Osteoblast (primary cell): ENCODE measurements around the gene C4B. TPM values are rescaled to one million over a fixed set of nuclear protein-coding genes. Genes with fewer than 3 reads are reported as not detected.
"Not testable (repeated sequence)": the region's sequence is repeated elsewhere in the genome, so short reads cannot be mapped to it uniquely, and the experiment has no call there.

ENCODE experiments used
- DNase-seq: peaks from one replicate; pipeline ENCODE4 v3.0.0; 2011; ENCODE audit warnings: low spot score, mixed read lengths; ENCODE audit not compliant: insufficient read length; ENCODE audit errors: missing footprints
- H2AFZ ChIP-seq: 2 replicates; pipeline ENCODE4 v1.6.0; 2011; ENCODE audit warnings: mild to moderate bottlenecking, low read length
- H3K27ac ChIP-seq: 2 replicates; pipeline ENCODE4 v1.5.1; 2011; ENCODE audit warnings: mild to moderate bottlenecking, low read depth, low read length, moderate library complexity
- H3K27me3 ChIP-seq: 2 replicates; pipeline ENCODE4 v1.6.0; 2012; ENCODE audit warnings: mild to moderate bottlenecking, control low read depth, inconsistent platforms, low read length, moderate library complexity; ENCODE audit not compliant: insufficient read depth
- H3K36me3 ChIP-seq: 2 replicates; pipeline ENCODE4 v1.5.1; 2011; ENCODE audit warnings: mild to moderate bottlenecking, low read length, control low read depth, moderate library complexity; ENCODE audit not compliant: insufficient read depth
- H3K4me1 ChIP-seq: 2 replicates; pipeline ENCODE4 v1.5.1; 2011; ENCODE audit warnings: mild to moderate bottlenecking, low read length, control low read depth, moderate library complexity; ENCODE audit not compliant: insufficient read depth
- H3K4me2 ChIP-seq: 2 replicates; pipeline ENCODE4 v1.6.0; 2011; ENCODE audit warnings: mild to moderate bottlenecking, low read length; ENCODE audit not compliant: insufficient read depth
- H3K4me3 ChIP-seq: fragments of 200-600 bp; sonication (generic); 3 replicates; pipeline ENCODE4 v1.5.1; 2012; ENCODE audit warnings: mild to moderate bottlenecking, low read length, inconsistent platforms; ENCODE audit not compliant: insufficient read depth
- H3K79me2 ChIP-seq: 2 replicates; pipeline ENCODE4 v1.6.0; 2012; ENCODE audit warnings: mild to moderate bottlenecking, low read length, control low read depth, inconsistent platforms; ENCODE audit not compliant: insufficient read depth
- H3K9me3 ChIP-seq: 2 replicates; pipeline ENCODE4 v1.5.1; 2011; ENCODE audit warnings: low read depth, low read length, control low read depth
- H4K20me1 ChIP-seq: 2 replicates; pipeline ENCODE4 v1.6.0; 2012; ENCODE audit warnings: mild to moderate bottlenecking, low read length, control low read depth; ENCODE audit not compliant: insufficient read depth
- total RNA-seq: library from RNA; depleted of rRNA; stranded (reverse); fragments of >200 nt; gene quantifications from 2 replicates; pipeline ENCODE4 v1.2.3, GENCODE V29; 2012

Gene C4B
- total RNA-seq, 1 donor, result 6.5 TPM

- not testable (repeated sequence) for H3K27ac ChIP-seq, DNase-seq, H3K4me3 ChIP-seq, H3K79me2 ChIP-seq, H4K20me1 ChIP-seq, H3K4me1 ChIP-seq, H3K27me3 ChIP-seq, H3K36me3 ChIP-seq, H3K9me3 ChIP-seq, H2AFZ ChIP-seq, H3K4me2 ChIP-seq
These were observed 23.3 kb downstream of the C4B start, which contains the start of gene CYP21A2 for GRCh38 chr6:32037598-32038524. TSS of gene CYP21A2 (plus strand) at chr6:32038415. CDS start at chr6:32038423, 8 bp downstream.

GRCh38 chr6:32038878-32039277 is 24.3 kb downstream of the C4B start:
- H3K4me3 ChIP-seq, H3K4me2 ChIP-seq, H3K79me2 ChIP-seq, H3K9me3 ChIP-seq, H4K20me1 ChIP-seq, H3K4me1 ChIP-seq, H3K36me3 ChIP-seq, H2AFZ ChIP-seq, DNase-seq, H3K27me3 ChIP-seq, H3K27ac ChIP-seq: not testable (repeated sequence)

DNA sequence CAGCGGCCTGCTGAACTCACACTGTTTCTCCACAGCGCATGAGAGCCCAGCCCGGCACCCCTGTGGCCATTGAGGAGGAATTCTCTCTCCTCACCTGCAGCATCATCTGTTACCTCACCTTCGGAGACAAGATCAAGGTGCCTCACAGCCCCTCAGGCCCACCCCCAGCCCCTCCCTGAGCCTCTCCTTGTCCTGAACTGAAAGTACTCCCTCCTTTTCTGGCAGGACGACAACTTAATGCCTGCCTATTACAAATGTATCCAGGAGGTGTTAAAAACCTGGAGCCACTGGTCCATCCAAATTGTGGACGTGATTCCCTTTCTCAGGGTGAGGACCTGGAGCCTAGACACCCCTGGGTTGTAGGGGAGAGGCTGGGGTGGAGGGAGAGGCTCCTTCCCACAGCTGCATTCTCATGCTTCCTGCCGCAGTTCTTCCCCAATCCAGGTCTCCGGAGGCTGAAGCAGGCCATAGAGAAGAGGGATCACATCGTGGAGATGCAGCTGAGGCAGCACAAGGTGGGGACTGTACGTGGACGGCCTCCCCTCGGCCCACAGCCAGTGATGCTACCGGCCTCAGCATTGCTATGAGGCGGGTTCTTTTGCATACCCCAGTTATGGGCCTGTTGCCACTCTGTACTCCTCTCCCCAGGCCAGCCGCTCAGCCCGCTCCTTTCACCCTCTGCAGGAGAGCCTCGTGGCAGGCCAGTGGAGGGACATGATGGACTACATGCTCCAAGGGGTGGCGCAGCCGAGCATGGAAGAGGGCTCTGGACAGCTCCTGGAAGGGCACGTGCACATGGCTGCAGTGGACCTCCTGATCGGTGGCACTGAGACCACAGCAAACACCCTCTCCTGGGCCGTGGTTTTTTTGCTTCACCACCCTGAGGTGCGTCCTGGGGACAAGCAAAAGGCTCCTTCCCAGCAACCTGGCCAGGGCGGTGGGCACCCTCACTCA is 25.0 kb downstream of the C4B start:
- H3K27me3 ChIP-seq, H3K27ac ChIP-seq, DNase-seq, H4K20me1 ChIP-seq, H3K79me2 ChIP-seq, H3K36me3 ChIP-seq, H3K4me3 ChIP-seq, H3K4me1 ChIP-seq, H2AFZ ChIP-seq, H3K9me3 ChIP-seq, H3K4me2 ChIP-seq: not testable (repeated sequence)

DNA sequence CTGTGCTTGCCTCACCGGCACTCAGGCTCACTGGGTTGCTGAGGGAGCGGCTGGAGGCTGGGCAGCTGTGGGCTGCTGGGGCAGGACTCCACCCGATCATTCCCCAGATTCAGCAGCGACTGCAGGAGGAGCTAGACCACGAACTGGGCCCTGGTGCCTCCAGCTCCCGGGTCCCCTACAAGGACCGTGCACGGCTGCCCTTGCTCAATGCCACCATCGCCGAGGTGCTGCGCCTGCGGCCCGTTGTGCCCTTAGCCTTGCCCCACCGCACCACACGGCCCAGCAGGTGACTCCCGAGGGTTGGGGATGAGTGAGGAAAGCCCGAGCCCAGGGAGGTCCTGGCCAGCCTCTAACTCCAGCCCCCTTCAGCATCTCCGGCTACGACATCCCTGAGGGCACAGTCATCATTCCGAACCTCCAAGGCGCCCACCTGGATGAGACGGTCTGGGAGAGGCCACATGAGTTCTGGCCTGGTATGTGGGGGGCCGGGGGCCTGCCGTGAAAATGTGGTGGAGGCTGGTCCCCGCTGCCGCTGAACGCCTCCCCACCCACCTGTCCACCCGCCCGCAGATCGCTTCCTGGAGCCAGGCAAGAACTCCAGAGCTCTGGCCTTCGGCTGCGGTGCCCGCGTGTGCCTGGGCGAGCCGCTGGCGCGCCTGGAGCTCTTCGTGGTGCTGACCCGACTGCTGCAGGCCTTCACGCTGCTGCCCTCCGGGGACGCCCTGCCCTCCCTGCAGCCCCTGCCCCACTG is 25.9 kb downstream of the C4B start:
- not testable (repeated sequence) for H3K27ac ChIP-seq, H3K4me1 ChIP-seq, H2AFZ ChIP-seq, H3K4me3 ChIP-seq, H4K20me1 ChIP-seq, H3K36me3 ChIP-seq, H3K9me3 ChIP-seq, DNase-seq, H3K4me2 ChIP-seq, H3K79me2 ChIP-seq, H3K27me3 ChIP-seq

DNA sequence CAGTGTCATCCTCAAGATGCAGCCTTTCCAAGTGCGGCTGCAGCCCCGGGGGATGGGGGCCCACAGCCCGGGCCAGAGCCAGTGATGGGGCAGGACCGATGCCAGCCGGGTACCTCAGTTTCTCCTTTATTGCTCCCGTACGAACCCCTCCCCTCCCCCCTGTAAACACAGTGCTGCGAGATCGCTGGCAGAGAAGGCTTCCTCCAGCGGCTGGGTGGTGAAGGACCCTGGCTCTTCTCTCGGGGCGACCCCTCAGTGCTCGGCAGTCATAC is 26.4 kb downstream of the C4B start:
- not testable (repeated sequence) for H3K4me3 ChIP-seq, H3K27ac ChIP-seq, H3K27me3 ChIP-seq, DNase-seq, H2AFZ ChIP-seq, H4K20me1 ChIP-seq, H3K4me2 ChIP-seq, H3K79me2 ChIP-seq, H3K36me3 ChIP-seq, H3K9me3 ChIP-seq, H3K4me1 ChIP-seq

DNA sequence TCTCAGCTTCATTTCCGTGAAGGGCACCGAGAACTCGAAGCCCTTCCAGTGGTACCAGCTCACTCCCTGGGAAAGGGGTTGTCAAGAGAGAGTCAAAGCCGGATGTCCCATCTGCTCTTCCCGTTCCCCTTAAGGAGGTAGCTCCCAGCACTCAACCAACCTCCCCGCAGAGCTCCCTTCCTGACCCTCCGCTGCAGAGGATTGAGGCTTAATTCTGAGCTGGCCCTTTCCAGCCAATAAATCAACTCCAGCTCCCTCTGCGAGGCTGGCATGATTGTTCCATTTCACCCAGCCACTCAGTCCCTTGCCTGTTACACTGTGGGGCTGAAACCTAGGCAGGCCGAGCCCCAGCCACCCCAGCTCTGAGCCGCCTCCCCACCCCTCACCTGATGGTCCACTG is 26.8 kb downstream of the C4B start:
- H3K27ac ChIP-seq, H2AFZ ChIP-seq, DNase-seq, H3K4me2 ChIP-seq, H3K4me1 ChIP-seq, H3K27me3 ChIP-seq, H3K4me3 ChIP-seq, H3K79me2 ChIP-seq, H3K36me3 ChIP-seq, H4K20me1 ChIP-seq, H3K9me3 ChIP-seq: not testable (repeated sequence)

GRCh38 chr6:32042276-32042675 is 27.7 kb downstream of the C4B start:
- not testable (repeated sequence) for H2AFZ ChIP-seq, H3K36me3 ChIP-seq, H4K20me1 ChIP-seq, H3K27ac ChIP-seq, DNase-seq, H3K9me3 ChIP-seq, H3K4me1 ChIP-seq, H3K27me3 ChIP-seq, H3K4me3 ChIP-seq, H3K4me2 ChIP-seq, H3K79me2 ChIP-seq

DNA sequence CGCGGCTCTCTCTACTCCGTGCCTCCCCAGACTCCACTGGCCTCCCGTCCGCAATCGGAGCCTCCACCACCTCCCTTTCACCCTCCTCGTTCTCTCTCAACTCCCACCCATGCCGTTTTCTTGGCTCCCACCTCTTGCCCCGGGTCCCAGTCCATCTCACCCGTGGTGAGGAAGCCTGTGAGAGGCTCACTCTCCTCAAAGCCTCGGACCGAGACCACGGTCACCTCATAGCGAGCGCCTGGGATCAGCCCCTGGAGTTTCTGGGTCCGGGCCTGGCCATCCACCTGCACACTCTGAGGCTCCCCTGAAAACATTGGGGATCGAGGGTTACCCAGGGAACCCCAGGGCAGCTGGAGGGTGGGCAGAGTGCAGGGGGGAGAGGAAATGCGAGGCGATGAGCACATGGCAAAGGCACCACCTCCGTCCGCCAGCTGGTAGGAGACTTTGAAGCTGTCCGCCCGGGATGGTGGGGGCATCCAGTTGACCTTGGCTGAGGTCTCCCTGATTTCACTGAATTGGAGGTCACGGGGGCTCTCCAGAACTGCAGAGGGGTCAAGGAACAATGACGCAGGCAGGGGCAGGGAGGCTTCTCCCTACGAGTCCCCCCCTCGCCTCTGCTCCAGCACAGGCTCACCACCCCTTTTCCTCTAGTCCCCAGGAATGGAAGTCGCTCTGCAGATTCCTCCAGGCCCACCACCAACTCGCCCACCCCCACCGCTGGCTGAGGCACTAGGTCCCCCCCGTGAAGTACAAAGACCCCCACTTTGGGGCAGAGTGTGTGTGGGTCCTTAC is 29.2 kb downstream of the C4B start:
- not testable (repeated sequence) for H3K4me3 ChIP-seq, H3K79me2 ChIP-seq, H2AFZ ChIP-seq, H3K9me3 ChIP-seq, H3K4me2 ChIP-seq, H4K20me1 ChIP-seq, H3K27ac ChIP-seq, H3K36me3 ChIP-seq, H3K27me3 ChIP-seq
- peaks cover 12% of the 10 kb centered on the region for H3K4me1 ChIP-seq
- peak; percentile 53 for DNase-seq
